ENCODE data around the gene SLC38A3.

Gene SLC38A3

GRCh38 chr3:50215529-50215928 lies 10.5 kb downstream of the SLC38A3 start:
- TF ChIP-seq YY1 (IDR thresholded peaks at IDR 0.05; ENCODE audit: low read depth) (no peak), CREB1 (IDR thresholded peaks at IDR 0.05; ENCODE audit: low read depth) (no peak), REST (IDR thresholded peaks at IDR 0.05; ENCODE audit: low read depth) (no peak), RAD21 (IDR thresholded peaks at IDR 0.05; ENCODE audit: low read depth) (no peak), TEAD4 (IDR thresholded peaks at IDR 0.05) (no peak), FOXM1 (IDR thresholded peaks at IDR 0.05; ENCODE audit: borderline replicate concordance, low read depth) (no peak), MAX (IDR thresholded peaks at IDR 0.05) (no peak), CEBPB (IDR thresholded peaks at IDR 0.05) (no peak), USF1 (IDR thresholded peaks at IDR 0.05) (no peak), NFIC (IDR thresholded peaks at IDR 0.05) (no peak), EP300 (IDR thresholded peaks at IDR 0.05; ENCODE audit: borderline replicate concordance) (no peak), EGR1 (IDR thresholded peaks at IDR 0.05) (no peak), TAF1 (IDR thresholded peaks at IDR 0.05; ENCODE audit: low read depth) (no peak), TCF12 (IDR thresholded peaks at IDR 0.05; ENCODE audit: low read depth) (no peak), ZBTB7A (IDR thresholded peaks at IDR 0.05; ENCODE audit: low read depth) (no peak)

- no peak for TF ChIP-seq EGR1 (IDR thresholded peaks at IDR 0.05)
- no peak for TF ChIP-seq TEAD4 (IDR thresholded peaks at IDR 0.05)
- TF ChIP-seq CEBPB (IDR thresholded peaks at IDR 0.05), result no peak
- no peak for TF ChIP-seq NFIC (IDR thresholded peaks at IDR 0.05)
- TF ChIP-seq TAF1 (IDR thresholded peaks at IDR 0.05; ENCODE audit: low read depth), result no peak
- TF ChIP-seq FOXM1 (IDR thresholded peaks at IDR 0.05; ENCODE audit: borderline replicate concordance, low read depth), result no peak
- TF ChIP-seq YY1 (IDR thresholded peaks at IDR 0.05; ENCODE audit: low read depth), result no peak
- no peak for TF ChIP-seq ZBTB7A (IDR thresholded peaks at IDR 0.05; ENCODE audit: low read depth)
- no peak for TF ChIP-seq TCF12 (IDR thresholded peaks at IDR 0.05; ENCODE audit: low read depth)
- TF ChIP-seq CREB1 (IDR thresholded peaks at IDR 0.05; ENCODE audit: low read depth), result no peak
- TF ChIP-seq REST (IDR thresholded peaks at IDR 0.05; ENCODE audit: low read depth), result no peak
These were observed 12.6 kb downstream of the SLC38A3 start for GRCh38 chr3:50217681-50218080.

GRCh38 chr3:50218448-50218847 lies 13.4 kb downstream of the SLC38A3 start:
- TF ChIP-seq EP300 (IDR thresholded peaks at IDR 0.05; ENCODE audit: borderline replicate concordance) (no peak), FOXM1 (IDR thresholded peaks at IDR 0.05; ENCODE audit: borderline replicate concordance, low read depth) (no peak), CREB1 (IDR thresholded peaks at IDR 0.05; ENCODE audit: low read depth) (no peak), CEBPB (IDR thresholded peaks at IDR 0.05) (no peak), TAF1 (IDR thresholded peaks at IDR 0.05; ENCODE audit: low read depth) (no peak)

- TF ChIP-seq CREB1 (IDR thresholded peaks at IDR 0.05; ENCODE audit: low read depth) (no peak), TAF1 (IDR thresholded peaks at IDR 0.05; ENCODE audit: low read depth) (no peak), TCF12 (IDR thresholded peaks at IDR 0.05; ENCODE audit: low read depth) (no peak), NFIC (IDR thresholded peaks at IDR 0.05) (no peak), USF1 (IDR thresholded peaks at IDR 0.05) (no peak), EGR1 (IDR thresholded peaks at IDR 0.05) (no peak), EP300 (IDR thresholded peaks at IDR 0.05; ENCODE audit: borderline replicate concordance) (no peak)
These were observed 14.2 kb downstream of the SLC38A3 start for GRCh38 chr3:50219285-50219684.

- TF ChIP-seq CEBPB (IDR thresholded peaks at IDR 0.05), result no peak
- no peak for TF ChIP-seq USF1 (IDR thresholded peaks at IDR 0.05)
- TF ChIP-seq NFIC (IDR thresholded peaks at IDR 0.05), result no peak
These were observed 15.0 kb downstream of the SLC38A3 start for GRCh38 chr3:50220109-50220508.

GRCh38 chr3:50221051-50221410 lies 16.0 kb downstream of the SLC38A3 start:
- no peak for TF ChIP-seq FOXM1 (IDR thresholded peaks at IDR 0.05; ENCODE audit: borderline replicate concordance, low read depth)
